Ovary (tissue), 3 donors: ENCODE data around the gene TSTD2.
"Not testable (repeated sequence)": the region's sequence is repeated elsewhere in the genome, so short reads cannot be mapped to it uniquely, and the experiment has no call there.

Source experiments
- CTCF ChIP-seq, 3 donors: fragments of 450-650 bp in 2 of 3; fragments of 200-600 bp in 1 of 3; IDR thresholded peaks; one replicate each; pipeline versions ENCODE4 v1.5.1 to v1.8.0; 2016 to 2022; ENCODE audit warnings: antibody characterized with exemption in 3 of 3, mild to moderate bottlenecking in 1 of 3
- EP300 ChIP-seq: sonication (generic); formaldehyde crosslinking; IDR thresholded peaks from one replicate; pipeline ENCODE4 v1.6.1; 2017; ENCODE audit warnings: antibody characterized with exemption
- POLR2A ChIP-seq: fragments of 450-650 bp; IDR thresholded peaks from one replicate; pipeline ENCODE4 v1.6.1; 2017; ENCODE audit warnings: antibody characterized with exemption, mild to moderate bottlenecking, moderate library complexity
- donor health status: DM: no; HTN: no; CAD: no.

GRCh38 chr9:97622483-97622882, 10.7 kb downstream of the TSTD2 start:
- TF ChIP-seq CTCF (IDR thresholded peaks at IDR 0.05); EP300; POLR2A: not testable (repeated sequence)
